ENCODE data around the gene SAA1. TPM values are rescaled to one million over a fixed set of nuclear protein-coding genes. Genes with fewer than 3 reads are reported as not detected.
"Not testable (repeated sequence)": the region's sequence is repeated elsewhere in the genome, so short reads cannot be mapped to it uniquely, and the experiment has no call there.

Gene SAA1
- total and polyA plus RNA-seq, 2 experiments from 2014 or later = not detected

- Histone ChIP-seq H3K27ac (no peak overlapping the region), H3F3A (ENCODE audit: insufficient read depth) (no peaks in the 10 kb centered on the region), H3K4me1 (ENCODE audit: insufficient read depth) (no peaks in the 10 kb centered on the region), H3K79me2 (ENCODE audit: insufficient read depth) (no peaks in the 10 kb centered on the region), H3K4me2 (ENCODE audit: unreplicated experiment) (no peak overlapping the region), H3K27me3 (replicated peaks; ENCODE audit: insufficient read depth) (peaks cover 7% of the 10 kb centered on the region), H2AFZ (no peak overlapping the region), H3K9ac (no peak overlapping the region), H4K20me1 (ENCODE audit: insufficient read depth) (no peaks in the 10 kb centered on the region), H3K4me3 (no peak overlapping the region), H3K36me3 (ENCODE audit: low read depth) (no peaks in the 10 kb centered on the region), H3K9me3 (ENCODE audit: low read depth) (no peaks in the 10 kb centered on the region), H3K9me2 (ENCODE audit: insufficient read depth) (no peaks in the 10 kb centered on the region)
- WGBS, 2 experiments (ENCODE audit: low coverage in 1 of 2, low lambda C conversion rate in 2 of 2, missing lambda C conversion rate in 2 of 2) = 61 to 65% methylated on average over 11 of the region's 11 CpGs
- in situ Hi-C loops (cut with MboI) = no loop called here
- TF ChIP-seq EZH2 (IDR thresholded peaks at IDR 0.05; ENCODE audit: insufficient read depth, poor library complexity, severe bottlenecking) (no peak), EZH2phosphoT487 (IDR thresholded peaks at IDR 0.05; ENCODE audit: insufficient read depth, low read depth) (no peak)
- no peak for DNase-seq
These were observed 12.2 kb upstream of the SAA1 start for GRCh38 chr11:18253778-18254338.

GRCh38 chr11:18254781-18255361 lies 11.2 kb upstream of the SAA1 start:
- no peak overlapping the region for H2AFZ ChIP-seq
- TF ChIP-seq EZH2phosphoT487 (IDR thresholded peaks at IDR 0.05; ENCODE audit: insufficient read depth, low read depth) (no peak), EZH2 (IDR thresholded peaks at IDR 0.05; ENCODE audit: insufficient read depth, poor library complexity, severe bottlenecking) (no peak)
- H3K9me2 ChIP-seq (ENCODE audit: insufficient read depth) = no peaks in the 10 kb centered on the region
- no peaks in the 10 kb centered on the region for H4K20me1 ChIP-seq (ENCODE audit: insufficient read depth)
- H3K4me2 ChIP-seq (ENCODE audit: unreplicated experiment) = no peak overlapping the region
- H3K27me3 ChIP-seq (replicated peaks; ENCODE audit: insufficient read depth) = peaks cover 14% of the 10 kb centered on the region
- in situ Hi-C loops (cut with MboI) = no loop called here
- H3F3A ChIP-seq (ENCODE audit: insufficient read depth) = no peaks in the 10 kb centered on the region
- no peaks in the 10 kb centered on the region for H3K9me3 ChIP-seq (ENCODE audit: low read depth)
- H3K79me2 ChIP-seq (ENCODE audit: insufficient read depth) = no peaks in the 10 kb centered on the region
- no peaks in the 10 kb centered on the region for H3K36me3 ChIP-seq (ENCODE audit: low read depth)
- no peak for DNase-seq
- H3K27ac ChIP-seq = no peak overlapping the region
- H3K4me1 ChIP-seq (ENCODE audit: insufficient read depth) = no peaks in the 10 kb centered on the region
- H3K9ac ChIP-seq = no peak overlapping the region
- no peak overlapping the region for H3K4me3 ChIP-seq
- WGBS, 2 experiments (ENCODE audit: low coverage in 1 of 2, low lambda C conversion rate in 2 of 2, missing lambda C conversion rate in 2 of 2) = 26 to 30% methylated on average over 2 of the region's 2 CpGs

GRCh38 chr11:18259259-18259658 lies 6.8 kb upstream of the SAA1 start:
- TF ChIP-seq EZH2 (IDR thresholded peaks at IDR 0.05; ENCODE audit: insufficient read depth, poor library complexity, severe bottlenecking) (no peak), EZH2phosphoT487 (IDR thresholded peaks at IDR 0.05; ENCODE audit: insufficient read depth, low read depth) (no peak)
- Histone ChIP-seq H3K9me3 (ENCODE audit: low read depth) (no peaks in the 10 kb centered on the region), H3K9ac (no peak overlapping the region), H3K79me2 (ENCODE audit: insufficient read depth) (no peaks in the 10 kb centered on the region), H3K27ac (no peak overlapping the region), H3K27me3 (replicated peaks; ENCODE audit: insufficient read depth) (peaks cover 14% of the 10 kb centered on the region), H3K4me1 (ENCODE audit: insufficient read depth) (no peaks in the 10 kb centered on the region), H3K9me2 (ENCODE audit: insufficient read depth) (no peaks in the 10 kb centered on the region), H3F3A (ENCODE audit: insufficient read depth) (no peaks in the 10 kb centered on the region), H2AFZ (no peak overlapping the region), H3K4me2 (ENCODE audit: unreplicated experiment) (no peak overlapping the region), H3K4me3 (no peak overlapping the region), H4K20me1 (ENCODE audit: insufficient read depth) (no peaks in the 10 kb centered on the region), H3K36me3 (ENCODE audit: low read depth) (no peaks in the 10 kb centered on the region)
- DNase-seq = no peak
- in situ Hi-C loops (cut with MboI) = no loop called here

GRCh38 chr11:18261721-18262120 lies 4.3 kb upstream of the SAA1 start:
- TF ChIP-seq EZH2phosphoT487 (IDR thresholded peaks at IDR 0.05; ENCODE audit: insufficient read depth, low read depth) = no peak
- TF ChIP-seq EZH2 (IDR thresholded peaks at IDR 0.05; ENCODE audit: insufficient read depth, poor library complexity, severe bottlenecking) = no peak
- H3K27me3 ChIP-seq (replicated peaks; ENCODE audit: insufficient read depth) = peaks cover 13% of the 10 kb centered on the region
- 88 to 90% methylated on average over 14 of the region's 14 CpGs for WGBS, 2 experiments (ENCODE audit: low coverage in 1 of 2, low lambda C conversion rate in 2 of 2, missing lambda C conversion rate in 2 of 2)
- H3K9me3 ChIP-seq (ENCODE audit: low read depth) = no peaks in the 10 kb centered on the region
- no peak overlapping the region for H3K4me3 ChIP-seq
- H3K79me2 ChIP-seq (ENCODE audit: insufficient read depth) = no peaks in the 10 kb centered on the region
- no peaks in the 10 kb centered on the region for H3F3A ChIP-seq (ENCODE audit: insufficient read depth)
- H2AFZ ChIP-seq = no peak overlapping the region
- no peak overlapping the region for H3K4me2 ChIP-seq (ENCODE audit: unreplicated experiment)
- no peaks in the 10 kb centered on the region for H3K4me1 ChIP-seq (ENCODE audit: insufficient read depth)
- no peak for DNase-seq
- no peaks in the 10 kb centered on the region for H4K20me1 ChIP-seq (ENCODE audit: insufficient read depth)
- H3K9me2 ChIP-seq (ENCODE audit: insufficient read depth) = no peaks in the 10 kb centered on the region
- H3K27ac ChIP-seq = no peak overlapping the region
- no peak overlapping the region for H3K9ac ChIP-seq
- H3K36me3 ChIP-seq (ENCODE audit: low read depth) = no peaks in the 10 kb centered on the region
- in situ Hi-C loops (cut with MboI) = no loop called here

GRCh38 chr11:18262681-18263350 lies 3.2 kb upstream of the SAA1 start:
- H3K27ac ChIP-seq; H3K4me2 ChIP-seq (ENCODE audit: unreplicated experiment); H3K9me3 ChIP-seq (ENCODE audit: low read depth); in situ Hi-C loops (cut with MboI); H3K9ac ChIP-seq; H3K4me1 ChIP-seq (ENCODE audit: insufficient read depth); H3F3A ChIP-seq (ENCODE audit: insufficient read depth); H3K79me2 ChIP-seq (ENCODE audit: insufficient read depth); H2AFZ ChIP-seq; H3K9me2 ChIP-seq (ENCODE audit: insufficient read depth); DNase-seq; H3K4me3 ChIP-seq; H3K27me3 ChIP-seq (replicated peaks; ENCODE audit: insufficient read depth); H4K20me1 ChIP-seq (ENCODE audit: insufficient read depth); H3K36me3 ChIP-seq (ENCODE audit: low read depth): not testable (repeated sequence)
- WGBS, 2 experiments (ENCODE audit: low coverage in 1 of 2, low lambda C conversion rate in 2 of 2, missing lambda C conversion rate in 2 of 2) = 40 to 54% methylated on average over 8 of the region's 8 CpGs

All from GM23248 (cell line).